Suprapubic skin (tissue), 4 donors: ENCODE data around the gene GTF3C5. TPM values are rescaled to one million over a fixed set of nuclear protein-coding genes. Genes with fewer than 3 reads are reported as not detected.

Experiments
- DNase-seq, 2 donors: peaks; one replicate each; pipeline ENCODE4 v3.0.0-alpha.2; 2019; ENCODE audit warnings: low spot score in 2 of 2
- H3K27ac ChIP-seq: fragments of 200-600 bp; sonication (generic); one replicate; pipeline ENCODE4 v1.5.1; 2019
- H3K27me3 ChIP-seq: fragments of 200-600 bp; sonication (generic); one replicate; pipeline ENCODE4 v1.5.1; 2019
- H3K36me3 ChIP-seq: fragments of 200-600 bp; sonication (generic); one replicate; pipeline ENCODE4 v1.5.1; 2019
- H3K4me1 ChIP-seq: fragments of 200-600 bp; sonication (generic); one replicate; pipeline ENCODE4 v1.5.1; 2019
- H3K4me3 ChIP-seq: fragments of 200-600 bp; sonication (generic); one replicate; pipeline ENCODE4 v1.5.1; 2019; ENCODE audit warnings: mild to moderate bottlenecking
- H3K9me3 ChIP-seq: fragments of 200-600 bp; sonication (generic); one replicate; pipeline ENCODE4 v1.5.1; 2019
- CTCF ChIP-seq, 2 donors: fragments of 200-600 bp in 1 of 2; fragments of 450-650 bp in 1 of 2; sonication (generic) in 1 of 2; IDR thresholded peaks; one replicate each; pipeline ENCODE4 v1.5.1; 2016 to 2019; ENCODE audit warnings: antibody characterized with exemption in 2 of 2, mild to moderate bottlenecking in 1 of 2, moderate library complexity in 1 of 2
- EP300 ChIP-seq: sonication (generic); formaldehyde crosslinking; IDR thresholded peaks from one replicate; pipeline ENCODE4 v1.6.1; 2017; ENCODE audit warnings: antibody characterized with exemption
- POLR2A ChIP-seq, 2 donors: fragments of 450-650 bp; IDR thresholded peaks; one replicate each; pipeline ENCODE4 v1.6.1; 2017; ENCODE audit warnings: antibody characterized with exemption in 2 of 2, mild to moderate bottlenecking in 2 of 2, moderate library complexity in 2 of 2
- POLR2AphosphoS5 ChIP-seq, 3 donors: sonication (generic); formaldehyde crosslinking; IDR thresholded peaks; one replicate each; pipeline ENCODE4 v1.6.1; 2017; ENCODE audit warnings: antibody characterized with exemption in 3 of 3
- WGBS: methylation state at CpG from one replicate; pipeline ENCODE4 v1.1.5; 2018; 5-methylcytosine and 5-hydroxymethylcytosine counted together
- total RNA-seq, 4 donors: library from RNA; depleted of rRNA; stranded (reverse); fragments of >200 nt; gene quantifications; one replicate each; pipeline ENCODE4 v1.1.0, GENCODE V29; 2016

Gene GTF3C5
- total RNA-seq, 4 donors from 2014 or later: 55.8 to 103 (median 63.1) TPM

- DNase-seq: no peak
- Histone ChIP-seq H3K4me3 (no peak overlapping the region), H3K27ac (no peak overlapping the region), H3K4me1 (peaks cover 5% of the 10 kb centered on the region), H3K27me3 (peaks cover 37% of the 10 kb centered on the region), H3K9me3 (no peaks in the 10 kb centered on the region), H3K36me3 (no peaks in the 10 kb centered on the region)
- TF ChIP-seq POLR2A (IDR thresholded peaks at IDR 0.05): no peak
- TF ChIP-seq CTCF (IDR thresholded peaks at IDR 0.05): no peak
- no peak for TF ChIP-seq POLR2AphosphoS5 (IDR thresholded peaks at IDR 0.05)
- no peak for TF ChIP-seq EP300
- 68% methylated on average over 4 of the region's 9 CpGs for WGBS
Measured at GRCh38 chr9:133003671-133004090, 27.1 kb upstream of the GTF3C5 start.

- peaks cover 5% of the 10 kb centered on the region for H3K4me1 ChIP-seq
- no peak overlapping the region for H3K27ac ChIP-seq
- no peak overlapping the region for H3K4me3 ChIP-seq
- DNase-seq: no peak
- TF ChIP-seq CTCF (IDR thresholded peaks at IDR 0.05) (no peak), EP300 (no peak), POLR2A (IDR thresholded peaks at IDR 0.05) (no peak), POLR2AphosphoS5 (IDR thresholded peaks at IDR 0.05) (no peak)
- H3K36me3 ChIP-seq: no peaks in the 10 kb centered on the region
- H3K9me3 ChIP-seq: no peaks in the 10 kb centered on the region
- 64% methylated on average over 8 of the region's 9 CpGs for WGBS
- peaks cover 32% of the 10 kb centered on the region for H3K27me3 ChIP-seq
Measured at GRCh38 chr9:133004091-133004998, 26.5 kb upstream of the GTF3C5 start.

- Histone ChIP-seq H3K27me3 (peaks cover 28% of the 10 kb centered on the region), H3K9me3 (no peaks in the 10 kb centered on the region), H3K4me1 (peaks cover 5% of the 10 kb centered on the region), H3K4me3 (no peak overlapping the region), H3K36me3 (no peaks in the 10 kb centered on the region), H3K27ac (no peak overlapping the region)
- TF ChIP-seq POLR2A (IDR thresholded peaks at IDR 0.05): no peak
- TF ChIP-seq POLR2AphosphoS5 (IDR thresholded peaks at IDR 0.05): no peak
- TF ChIP-seq EP300: no peak
- no peak for TF ChIP-seq CTCF (IDR thresholded peaks at IDR 0.05)
- WGBS: 91% methylated on average over 12 of the region's 14 CpGs
- no peak for DNase-seq
Measured at GRCh38 chr9:133004999-133005760, 25.6 kb upstream of the GTF3C5 start.

GRCh38 chr9:133005957-133006356 lies 24.8 kb upstream of the GTF3C5 start:
- peaks cover 5% of the 10 kb centered on the region for H3K4me1 ChIP-seq
- DNase-seq: no peak
- 72% methylated on average over 3 of the region's 3 CpGs for WGBS
- peaks cover 22% of the 10 kb centered on the region for H3K27me3 ChIP-seq
- H3K36me3 ChIP-seq: no peaks in the 10 kb centered on the region
- no peak overlapping the region for H3K27ac ChIP-seq
- no peaks in the 10 kb centered on the region for H3K9me3 ChIP-seq
- no peak overlapping the region for H3K4me3 ChIP-seq
- TF ChIP-seq POLR2AphosphoS5 (IDR thresholded peaks at IDR 0.05): no peak
- TF ChIP-seq CTCF (IDR thresholded peaks at IDR 0.05): no peak
- TF ChIP-seq EP300: no peak
- TF ChIP-seq POLR2A (IDR thresholded peaks at IDR 0.05): no peak
